Neural progenitor cell (in vitro differentiated cells): Measurements from ENCODE around the gene IPCEF1. TPM values are rescaled to one million over a fixed set of nuclear protein-coding genes. Genes with fewer than 3 reads are reported as not detected.
"Not testable (repeated sequence)": the region's sequence is repeated elsewhere in the genome, so short reads cannot be mapped to it uniquely, and the experiment has no call there.

Source experiments
- DNase-seq: peaks from one replicate; pipeline ENCODE4 v3.0.0-alpha.2; 2016; ENCODE audit warnings: low spot score
- H2AFZ ChIP-seq: fragments of 200-600 bp; sonication (generic); replicated peaks from 2 replicates; pipeline ENCODE4 v1.6.1; 2016; ENCODE audit warnings: antibody characterized with exemption
- H3F3A ChIP-seq: fragments of 200-600 bp; sonication (generic); 2 replicates; pipeline ENCODE4 v1.6.1; 2016; ENCODE audit warnings: antibody characterized with exemption, low read depth
- H3K27ac ChIP-seq: fragments of 200-600 bp; sonication (generic); 2 replicates; pipeline ENCODE4 v1.5.1; 2016; ENCODE audit warnings: mild to moderate bottlenecking
- H3K27me3 ChIP-seq: fragments of 200-600 bp; sonication (generic); 2 replicates; pipeline ENCODE4 v1.6.1; 2016; ENCODE audit warnings: mild to moderate bottlenecking, moderate library complexity
- H3K36me3 ChIP-seq: fragments of 200-600 bp; sonication (generic); 2 replicates; pipeline ENCODE4 v1.5.1; 2016
- H3K4me1 ChIP-seq: fragments of 200-600 bp; sonication (generic); 2 replicates; pipeline ENCODE4 v1.6.1; 2016; ENCODE audit warnings: mixed run types
- H3K4me2 ChIP-seq: fragments of 200-600 bp; sonication (generic); 2 replicates; pipeline ENCODE4 v1.6.1; 2016
- H3K4me3 ChIP-seq: fragments of 200-600 bp; sonication (generic); 2 replicates; pipeline ENCODE4 v1.5.1; 2016
- H3K79me2 ChIP-seq: fragments of 200-600 bp; sonication (generic); 2 replicates; pipeline ENCODE4 v1.6.1; 2016; ENCODE audit warnings: low read depth
- H3K9ac ChIP-seq: fragments of 200-600 bp; sonication (generic); 2 replicates; pipeline ENCODE4 v1.6.1; 2016
- H3K9me3 ChIP-seq: fragments of 200-600 bp; sonication (generic); 2 replicates; pipeline ENCODE4 v1.5.1; 2016; ENCODE audit warnings: low read depth
- H4K20me1 ChIP-seq: fragments of 200-600 bp; sonication (generic); 2 replicates; pipeline ENCODE4 v1.6.1; 2016; ENCODE audit warnings: low read depth
- H3K27ac Mint-ChIP-seq: 3 replicates; pipeline ENCODE4 v1.8.0; 2021; ENCODE audit warnings: mixed read lengths
- H3K27me3 Mint-ChIP-seq: 2 replicates; pipeline ENCODE4 v1.8.0; 2022; ENCODE audit warnings: low read depth, mild to moderate bottlenecking, inconsistent platforms, moderate library complexity, mixed read lengths; ENCODE audit not compliant: insufficient read depth
- H3K36me3 Mint-ChIP-seq: 3 replicates; pipeline ENCODE4 v1.8.0; 2021; ENCODE audit warnings: mixed read lengths
- H3K4me1 Mint-ChIP-seq: 3 replicates; pipeline ENCODE4 v1.8.0; 2021; ENCODE audit warnings: mixed read lengths
- H3K4me3 Mint-ChIP-seq: 3 replicates; pipeline ENCODE4 v1.8.0; 2021; ENCODE audit warnings: mild to moderate bottlenecking, moderate library complexity, mixed read lengths
- H3K9me3 Mint-ChIP-seq: 3 replicates; pipeline ENCODE4 v1.8.0; 2020; ENCODE audit warnings: mixed read lengths
- CTCF ChIP-seq: fragments of 200-600 bp; sonication (generic); IDR thresholded peaks from 2 replicates; pipeline ENCODE4 v1.5.1; 2017; ENCODE audit warnings: antibody characterized with exemption, mild to moderate bottlenecking
- EZH2 ChIP-seq: fragments of 200-600 bp; sonication (generic); IDR thresholded peaks from 2 replicates; pipeline ENCODE4 v1.6.1; 2017; ENCODE audit warnings: antibody characterized with exemption, mild to moderate bottlenecking, moderate library complexity
- EZH2phosphoT487 ChIP-seq: fragments of 200-600 bp; sonication (generic); IDR thresholded peaks from 2 replicates; pipeline ENCODE4 v1.6.1; 2017; ENCODE audit warnings: antibody characterized with exemption
- total RNA-seq: library from RNA; depleted of rRNA; stranded (reverse); fragments of >200 nt; gene quantifications from 2 replicates; pipeline ENCODE4 v1.2.3, GENCODE V29; 2015; ENCODE audit warnings: low replicate concordance

Gene IPCEF1
- total RNA-seq, 1 donor from 2014 or later: 0.13 TPM

- no peaks in the 10 kb centered on the region for H3F3A ChIP-seq
- no peak overlapping the region for H3K27ac ChIP-seq
- no peaks in the 10 kb centered on the region for H3K9me3 ChIP-seq
- no peaks in the 10 kb centered on the region for H3K36me3 Mint-ChIP-seq
- no peaks in the 10 kb centered on the region for H3K79me2 ChIP-seq
- H4K20me1 ChIP-seq: no peaks in the 10 kb centered on the region
- H3K4me3 ChIP-seq: no peak overlapping the region
- no peaks in the 10 kb centered on the region for H3K27me3 ChIP-seq
- no peak overlapping the region for H3K4me2 ChIP-seq
- no peak for DNase-seq
- H2AFZ ChIP-seq: no peak overlapping the region
- H3K36me3 ChIP-seq: no peaks in the 10 kb centered on the region
- no peak overlapping the region for H3K4me3 Mint-ChIP-seq
- no peaks in the 10 kb centered on the region for H3K4me1 ChIP-seq
- no peak overlapping the region for H3K9ac ChIP-seq
- H3K4me1 Mint-ChIP-seq: peaks cover 12% of the 10 kb centered on the region
- H3K27ac Mint-ChIP-seq: no peak overlapping the region
- no peaks in the 10 kb centered on the region for H3K27me3 Mint-ChIP-seq
- TF ChIP-seq EZH2: no peak
- TF ChIP-seq CTCF: no peak
- no peak for TF ChIP-seq EZH2phosphoT487
- no peaks in the 10 kb centered on the region for H3K9me3 Mint-ChIP-seq
These were observed 14.7 kb downstream of the IPCEF1 start for GRCh38 chr6:154341871-154342270.

- Histone ChIP-seq H3K4me1 (no peaks in the 10 kb centered on the region), H3K9ac (no peak overlapping the region), H3K4me3 (no peak overlapping the region), H2AFZ (no peak overlapping the region), H3K79me2 (no peaks in the 10 kb centered on the region), H3K4me2 (no peak overlapping the region), H3K9me3 (no peaks in the 10 kb centered on the region), H4K20me1 (no peaks in the 10 kb centered on the region), H3K27ac (no peak overlapping the region), H3F3A (no peaks in the 10 kb centered on the region), H3K27me3 (no peaks in the 10 kb centered on the region), H3K36me3 (no peaks in the 10 kb centered on the region)
- Mint-ChIP-seq H3K4me3 (no peak overlapping the region), H3K36me3 (no peaks in the 10 kb centered on the region), H3K9me3 (no peaks in the 10 kb centered on the region), H3K27me3 (no peaks in the 10 kb centered on the region), H3K27ac (no peak overlapping the region), H3K4me1 (peaks cover 12% of the 10 kb centered on the region)
- DNase-seq: no peak
- TF ChIP-seq EZH2: no peak
- no peak for TF ChIP-seq EZH2phosphoT487
- no peak for TF ChIP-seq CTCF
These were observed 15.3 kb downstream of the IPCEF1 start for GRCh38 chr6:154341336-154341735.

DNA sequence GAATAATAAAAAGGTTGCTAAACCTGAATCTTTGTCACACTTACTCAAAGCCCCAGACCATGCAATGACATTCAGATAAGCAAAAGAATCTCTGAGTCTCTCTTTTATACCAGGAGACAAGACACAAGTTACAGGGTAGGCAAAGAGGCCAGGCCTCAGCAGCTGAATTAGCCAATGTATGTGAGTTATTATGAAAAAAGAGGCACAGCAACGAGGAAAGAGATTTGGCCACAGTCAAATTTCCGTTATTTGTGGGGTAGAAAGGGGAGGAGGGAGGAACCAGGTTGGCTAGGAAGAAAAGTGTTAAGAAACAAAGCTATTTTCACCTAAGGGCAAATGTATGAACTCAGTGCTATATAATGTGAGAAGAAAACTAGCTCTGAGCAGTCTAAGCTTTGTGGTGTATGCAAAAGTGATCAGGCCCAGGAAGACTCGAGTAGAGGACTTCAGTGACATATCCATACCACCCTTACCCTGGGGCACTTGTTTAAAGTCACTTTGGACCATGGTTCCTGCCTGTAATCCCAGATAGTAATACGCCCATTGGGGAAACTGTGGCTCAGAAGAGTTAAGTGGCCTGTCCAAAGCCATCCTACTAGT lies 19.1 kb downstream of the IPCEF1 start:
- no peaks in the 10 kb centered on the region for H3K27me3 Mint-ChIP-seq
- H3K27ac ChIP-seq: no peak overlapping the region
- H3K4me1 Mint-ChIP-seq: peaks cover 12% of the 10 kb centered on the region
- no peak overlapping the region for H3K4me3 ChIP-seq
- no peaks in the 10 kb centered on the region for H3K36me3 Mint-ChIP-seq
- H3F3A ChIP-seq: no peaks in the 10 kb centered on the region
- no peak overlapping the region for H2AFZ ChIP-seq
- H3K36me3 ChIP-seq: no peaks in the 10 kb centered on the region
- H3K4me3 Mint-ChIP-seq: no peak overlapping the region
- H4K20me1 ChIP-seq: no peaks in the 10 kb centered on the region
- no peaks in the 10 kb centered on the region for H3K9me3 Mint-ChIP-seq
- H3K27me3 ChIP-seq: no peaks in the 10 kb centered on the region
- no peaks in the 10 kb centered on the region for H3K9me3 ChIP-seq
- no peaks in the 10 kb centered on the region for H3K4me1 ChIP-seq
- H3K27ac Mint-ChIP-seq: no peak overlapping the region
- no peaks in the 10 kb centered on the region for H3K79me2 ChIP-seq
- TF ChIP-seq EZH2 (no peak), CTCF (no peak), EZH2phosphoT487 (no peak)
- no peak for DNase-seq
- H3K9ac ChIP-seq: no peak overlapping the region
- H3K4me2 ChIP-seq: no peak overlapping the region

- H3K9me3 Mint-ChIP-seq, H3K27me3 ChIP-seq, H3K36me3 ChIP-seq, H3K27me3 Mint-ChIP-seq, H3K27ac ChIP-seq, H3K4me2 ChIP-seq, H3K4me3 Mint-ChIP-seq, H3K79me2 ChIP-seq, H2AFZ ChIP-seq, H3K4me1 ChIP-seq, H3K36me3 Mint-ChIP-seq, DNase-seq, H3K4me3 ChIP-seq, H3K4me1 Mint-ChIP-seq, H3K9ac ChIP-seq, H3F3A ChIP-seq, H4K20me1 ChIP-seq, H3K9me3 ChIP-seq, H3K27ac Mint-ChIP-seq: not testable (repeated sequence)
These were observed 22.5 kb downstream of the IPCEF1 start for GRCh38 chr6:154334147-154334546.
